Ovary (tissue), 7 donors: ENCODE measurements around the gene C17orf114.

ENCODE experiments used
- DNase-seq, 5 donors: peaks; one replicate each; pipeline ENCODE4 v3.0.0-alpha.2; 2019 to 2020
- H3K27ac ChIP-seq, 2 donors: fragments of 200-600 bp; one replicate each; pipeline versions ENCODE4 v1.5.1 to v1.8.0; 2019 to 2022
- H3K27me3 ChIP-seq: fragments of 200-600 bp; one replicate; pipeline ENCODE4 v1.8.0; 2022
- H3K36me3 ChIP-seq: fragments of 200-600 bp; sonication (generic); one replicate; pipeline ENCODE4 v1.5.1; 2019
- H3K4me1 ChIP-seq: one replicate; pipeline ENCODE4 v1.8.1; 2013; ENCODE audit warnings: mild to moderate bottlenecking, moderate library complexity; ENCODE audit not compliant: insufficient read depth
- H3K4me3 ChIP-seq: fragments of 200-600 bp; sonication (generic); one replicate; pipeline ENCODE4 v1.5.1; 2017
- H3K9me3 ChIP-seq, 2 donors: fragments of 200-600 bp in 1 of 2; sonication (generic) in 1 of 2; one replicate each; pipeline versions ENCODE4 v1.5.1 to v1.8.1; 2013 to 2019; ENCODE audit warnings: mild to moderate bottlenecking in 1 of 2, moderate library complexity in 1 of 2
- CTCF ChIP-seq, 3 donors: fragments of 450-650 bp in 2 of 3; fragments of 200-600 bp in 1 of 3; IDR thresholded peaks; one replicate each; pipeline versions ENCODE4 v1.5.1 to v1.8.0; 2016 to 2022; ENCODE audit warnings: antibody characterized with exemption in 3 of 3, mild to moderate bottlenecking in 1 of 3
- EP300 ChIP-seq: sonication (generic); formaldehyde crosslinking; IDR thresholded peaks from one replicate; pipeline ENCODE4 v1.6.1; 2017; ENCODE audit warnings: antibody characterized with exemption
- POLR2A ChIP-seq: fragments of 450-650 bp; IDR thresholded peaks from one replicate; pipeline ENCODE4 v1.6.1; 2017; ENCODE audit warnings: antibody characterized with exemption, mild to moderate bottlenecking, moderate library complexity
- WGBS, 3 donors: extraction: QIAGEN DNeasy Blood & Tissue Kit in 1 of 3; methylation state at CpG; one replicate each; pipeline versions ENCODE4 v1.1.5 to v1.1.7; 2013 to 2017; 5-methylcytosine and 5-hydroxymethylcytosine counted together
- intact Hi-C, 4 donors: fragments of 100-400 bp; cut with DNase I; formaldehyde crosslinking; loops; one replicate each; pipeline versions ENCODE4 v1.11.0 to v1.15.1; 2022 to 2023
- donor health status: DM: no; HTN: no; CAD: no; lungs with moderate emphysema.
- donor health status: DM: no; HTN: no; CAD: no.
- donor health status: Bipolar disorder and iron deficiency.
- donor health status: DM: no; HTN: no; CAD: no.
- donor health status: DM: yes; HTN: yes; CAD: no.

Gene C17orf114

GRCh38 chr17:4840893-4841242 is 38.7 kb upstream of the C17orf114 start:
- Histone ChIP-seq H3K4me1 (peaks cover 32% of the 10 kb centered on the region), H3K9me3 (no peaks in the 10 kb centered on the region), H3K27me3 (no peaks in the 10 kb centered on the region), H3K27ac (peak overlapping the region in 1 of 2 donors; percentile 52), H3K36me3 (no peaks in the 10 kb centered on the region), H3K4me3 (no peak overlapping the region)
- no peak for DNase-seq
- no peak for TF ChIP-seq POLR2A
- no peak for TF ChIP-seq EP300
- no peak for TF ChIP-seq CTCF (IDR thresholded peaks at IDR 0.05)
- WGBS, 3 donors: 82 to 92% (median 89%) methylated on average over 10 of the region's 10 CpGs
- intact Hi-C loops: loop anchor here in 1 of 4 donors (5.0 kb wide), 1 partner anchor 46 kb away; no protein-coding TSS in a partner anchor

GRCh38 chr17:4839965-4840892 is 38.1 kb upstream of the C17orf114 start:
- 81 to 88% (median 88%) methylated on average over 8 of the region's 8 CpGs for WGBS, 3 donors
- peaks cover 30% of the 10 kb centered on the region for H3K4me1 ChIP-seq
- peak overlapping the region in 1 of 2 donors; percentile 52 for H3K27ac ChIP-seq
- no peaks in the 10 kb centered on the region for H3K9me3 ChIP-seq
- H3K36me3 ChIP-seq: no peaks in the 10 kb centered on the region
- H3K4me3 ChIP-seq: no peak overlapping the region
- no peaks in the 10 kb centered on the region for H3K27me3 ChIP-seq
- intact Hi-C loops: loop anchor here in 1 of 4 donors (5.0 kb wide), 1 partner anchor 47 kb away; no protein-coding TSS in a partner anchor
- DNase-seq: no peak
- TF ChIP-seq CTCF (IDR thresholded peaks at IDR 0.05) (no peak), EP300 (no peak), POLR2A (no peak)

- TF ChIP-seq POLR2A (no peak), EP300 (no peak), CTCF (IDR thresholded peaks at IDR 0.05) (no peak)
- Histone ChIP-seq H3K4me1 (peaks cover 35% of the 10 kb centered on the region), H3K4me3 (no peak overlapping the region), H3K27ac (peak overlapping the region in 1 of 2 donors; percentile 66), H3K9me3 (no peaks in the 10 kb centered on the region), H3K27me3 (no peaks in the 10 kb centered on the region), H3K36me3 (no peaks in the 10 kb centered on the region)
- intact Hi-C loops: no loop called here
- no peak for DNase-seq
- WGBS, 3 donors: 63 to 78% (median 73%) methylated on average over 8 of the region's 8 CpGs
Measured at GRCh38 chr17:4839221-4839620, 37.1 kb upstream of the C17orf114 start.

- WGBS, 3 donors: 29 to 43% (median 34%) methylated on average over 3 of the region's 3 CpGs
- H3K4me3 ChIP-seq: no peak overlapping the region
- no peak for DNase-seq
- peaks cover 32% of the 10 kb centered on the region for H3K4me1 ChIP-seq
- TF ChIP-seq EP300: no peak
- no peak for TF ChIP-seq POLR2A
- TF ChIP-seq CTCF (IDR thresholded peaks at IDR 0.05): no peak
- intact Hi-C loops: no loop called here
- H3K9me3 ChIP-seq: no peaks in the 10 kb centered on the region
- H3K27ac ChIP-seq: peak overlapping the region; percentile 25 to 66
- no peaks in the 10 kb centered on the region for H3K27me3 ChIP-seq
- no peaks in the 10 kb centered on the region for H3K36me3 ChIP-seq
Measured at GRCh38 chr17:4838309-4838785, 36.2 kb upstream of the C17orf114 start.
